ENCODE results near the gene NXPE4.
"Not testable (repeated sequence)": the region's sequence is repeated elsewhere in the genome, so short reads cannot be mapped to it uniquely, and the experiment has no call there.

The NXPE4 gene

DNA sequence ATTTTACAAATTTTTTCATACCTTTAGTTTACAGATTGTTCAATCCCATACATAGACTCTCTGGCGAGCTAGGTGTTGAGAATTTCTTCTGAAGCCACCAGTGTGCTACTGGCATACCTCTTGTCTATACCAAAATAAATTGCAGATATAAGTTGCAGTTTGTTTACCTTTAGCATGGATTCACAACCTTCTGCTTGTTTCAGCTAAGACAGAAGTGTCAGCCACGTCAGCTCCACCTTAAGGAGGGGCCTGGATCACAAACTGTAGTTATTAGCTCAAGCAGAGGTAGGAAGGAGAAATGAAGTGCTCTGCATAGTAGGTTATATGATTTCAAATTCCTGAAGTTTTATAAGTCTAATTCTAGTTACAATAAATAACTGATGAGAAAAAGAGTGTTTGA, at the start of gene NXPE4:
TSS of gene NXPE4 (minus strand) at position 216 of the 400 bp plus-strand sequence. CDS start 1,027 bp downstream, outside the sequence.
- Histone ChIP-seq H3K27ac (ENCODE audit: low read depth, low read length) (no peak within 1 kb of the TSS), H3K36me3 (ENCODE audit: control insufficient read depth, low read length) (no peaks in the 10 kb centered on the region), H3K9me3 (ENCODE audit: control insufficient read depth, insufficient read depth, low read length) (no peaks in the 10 kb centered on the region), H3K27me3 (ENCODE audit: control insufficient read depth, low read length) (no peaks in the 10 kb centered on the region), H4K20me1 (ENCODE audit: control insufficient read depth, insufficient read depth, low read depth, low read length) (no peaks in the 10 kb centered on the region), H3K4me1 (ENCODE audit: control insufficient read depth, low read length) (no peaks in the 10 kb centered on the region), H3K9me2 (replicated peaks; ENCODE audit: control insufficient read depth, low read length) (no peaks in the 10 kb centered on the region), H3F3A (ENCODE audit: control insufficient read depth, insufficient read depth) (no peaks in the 10 kb centered on the region), H3K4me2 (ENCODE audit: low read length) (no peak within 1 kb of the TSS), H3K79me2 (ENCODE audit: control insufficient read depth, low read length) (no peaks in the 10 kb centered on the region), H3K4me3 (ENCODE audit: low read length) (no peak within 1 kb of the TSS)
- TF ChIP-seq, protein P1, sequence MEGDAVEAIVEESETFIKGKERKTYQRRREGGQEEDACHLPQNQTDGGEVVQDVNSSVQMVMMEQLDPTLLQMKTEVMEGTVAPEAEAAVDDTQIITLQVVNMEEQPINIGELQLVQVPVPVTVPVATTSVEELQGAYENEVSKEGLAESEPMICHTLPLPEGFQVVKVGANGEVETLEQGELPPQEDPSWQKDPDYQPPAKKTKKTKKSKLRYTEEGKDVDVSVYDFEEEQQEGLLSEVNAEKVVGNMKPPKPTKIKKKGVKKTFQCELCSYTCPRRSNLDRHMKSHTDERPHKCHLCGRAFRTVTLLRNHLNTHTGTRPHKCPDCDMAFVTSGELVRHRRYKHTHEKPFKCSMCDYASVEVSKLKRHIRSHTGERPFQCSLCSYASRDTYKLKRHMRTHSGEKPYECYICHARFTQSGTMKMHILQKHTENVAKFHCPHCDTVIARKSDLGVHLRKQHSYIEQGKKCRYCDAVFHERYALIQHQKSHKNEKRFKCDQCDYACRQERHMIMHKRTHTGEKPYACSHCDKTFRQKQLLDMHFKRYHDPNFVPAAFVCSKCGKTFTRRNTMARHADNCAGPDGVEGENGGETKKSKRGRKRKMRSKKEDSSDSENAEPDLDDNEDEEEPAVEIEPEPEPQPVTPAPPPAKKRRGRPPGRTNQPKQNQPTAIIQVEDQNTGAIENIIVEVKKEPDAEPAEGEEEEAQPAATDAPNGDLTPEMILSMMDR (IDR thresholded peaks at IDR 0.05; ENCODE audit: low read depth, low read length, poor library complexity, severe bottlenecking), result no peak
- TF ChIP-seq EZH2phosphoT487 (IDR thresholded peaks at IDR 0.05; ENCODE audit: borderline replicate concordance, low read length), result no peak

DNA sequence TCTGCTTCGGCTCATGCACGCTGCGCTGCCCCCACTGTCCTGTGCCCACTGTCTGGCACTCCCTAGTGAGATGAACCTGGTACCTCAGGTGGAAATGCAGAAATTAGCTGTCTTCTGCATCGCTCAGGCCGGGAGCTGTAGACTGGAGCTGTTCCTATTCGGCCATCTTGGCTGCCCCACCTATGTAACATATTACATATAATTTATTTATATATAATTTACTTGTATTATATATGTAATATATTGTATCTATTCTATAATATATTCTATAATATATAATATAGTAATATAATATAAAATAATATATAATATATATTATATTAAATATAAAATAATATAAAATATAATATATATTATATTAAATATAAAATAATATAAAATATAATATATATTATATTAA, 43.9 kb upstream of the NXPE4 start:
- H3K9me3 ChIP-seq (ENCODE audit: control insufficient read depth, insufficient read depth, low read length); H3K79me2 ChIP-seq (ENCODE audit: control insufficient read depth, low read length); H3K27me3 ChIP-seq (ENCODE audit: control insufficient read depth, low read length); H3K4me1 ChIP-seq (ENCODE audit: control insufficient read depth, low read length); H3F3A ChIP-seq (ENCODE audit: control insufficient read depth, insufficient read depth); H3K9me2 ChIP-seq (replicated peaks; ENCODE audit: control insufficient read depth, low read length); H3K4me3 ChIP-seq (ENCODE audit: low read length); H3K4me2 ChIP-seq (ENCODE audit: low read length); H4K20me1 ChIP-seq (ENCODE audit: control insufficient read depth, insufficient read depth, low read depth, low read length); H3K27ac ChIP-seq (ENCODE audit: low read depth, low read length); H3K36me3 ChIP-seq (ENCODE audit: control insufficient read depth, low read length): not testable (repeated sequence)

DNA sequence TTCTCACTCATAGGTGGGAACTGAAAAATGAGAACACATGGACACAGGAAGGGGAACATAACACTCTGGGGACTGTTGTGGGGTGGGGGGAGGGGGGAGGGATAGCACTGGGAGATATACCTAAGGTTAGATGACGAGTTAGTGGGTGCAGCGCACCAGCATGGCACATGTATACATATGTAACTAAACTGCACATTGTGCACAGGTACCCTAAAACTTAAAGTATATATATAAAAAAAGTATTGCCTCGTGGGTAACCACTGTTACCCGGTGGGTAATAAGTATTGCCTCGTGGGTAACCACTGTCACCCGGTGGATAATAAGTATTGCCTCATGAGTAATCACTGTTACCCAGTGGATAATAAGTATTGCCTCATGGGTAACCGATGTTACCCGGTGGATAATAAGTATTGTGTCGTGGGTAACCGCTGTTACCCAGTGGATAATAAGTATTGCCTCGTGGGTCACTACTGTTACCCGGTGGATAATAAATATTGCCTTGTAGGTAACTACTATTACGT, 35.9 kb upstream of the NXPE4 start:
- not testable (repeated sequence) for H3K9me2 ChIP-seq (replicated peaks; ENCODE audit: control insufficient read depth, low read length); H3K79me2 ChIP-seq (ENCODE audit: control insufficient read depth, low read length); H3K4me2 ChIP-seq (ENCODE audit: low read length); H3K4me1 ChIP-seq (ENCODE audit: control insufficient read depth, low read length); H3K36me3 ChIP-seq (ENCODE audit: control insufficient read depth, low read length); H3K4me3 ChIP-seq (ENCODE audit: low read length); H4K20me1 ChIP-seq (ENCODE audit: control insufficient read depth, insufficient read depth, low read depth, low read length); H3F3A ChIP-seq (ENCODE audit: control insufficient read depth, insufficient read depth); H3K27ac ChIP-seq (ENCODE audit: low read depth, low read length); H3K9me3 ChIP-seq (ENCODE audit: control insufficient read depth, insufficient read depth, low read length); H3K27me3 ChIP-seq (ENCODE audit: control insufficient read depth, low read length)

DNA sequence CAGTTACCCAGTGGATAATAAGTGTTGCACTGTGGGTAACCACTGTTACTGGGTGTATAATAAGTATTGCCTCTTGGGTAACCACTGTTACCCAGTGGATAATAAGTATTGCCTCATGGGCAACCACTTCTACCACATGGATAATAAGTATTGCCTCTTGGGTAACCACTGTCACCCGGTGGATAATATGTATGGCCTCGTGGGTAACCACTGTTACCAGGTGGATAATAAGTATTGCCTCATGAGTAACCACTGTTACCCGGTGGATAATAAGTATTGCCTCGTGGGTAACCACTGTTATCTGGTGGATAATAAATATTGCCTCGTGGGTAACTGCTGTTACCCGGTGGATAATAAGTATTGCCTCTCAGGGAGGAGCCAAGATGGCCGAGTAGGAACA, 29.7 kb upstream of the NXPE4 start:
- Histone ChIP-seq H3K27me3 (ENCODE audit: control insufficient read depth, low read length) (no peaks in the 10 kb centered on the region), H3K4me1 (ENCODE audit: control insufficient read depth, low read length) (no peaks in the 10 kb centered on the region), H3K9me3 (ENCODE audit: control insufficient read depth, insufficient read depth, low read length) (peaks cover 40% of the 10 kb centered on the region; the same call in 1 of the 2 replicates), H3K36me3 (ENCODE audit: control insufficient read depth, low read length) (no peaks in the 10 kb centered on the region), H4K20me1 (ENCODE audit: control insufficient read depth, insufficient read depth, low read depth, low read length) (no peaks in the 10 kb centered on the region), H3K79me2 (ENCODE audit: control insufficient read depth, low read length) (no peaks in the 10 kb centered on the region), H3K9me2 (replicated peaks; ENCODE audit: control insufficient read depth, low read length) (no peaks in the 10 kb centered on the region), H3K27ac (ENCODE audit: low read depth, low read length) (no peak overlapping the region), H3K4me3 (ENCODE audit: low read length) (no peak overlapping the region), H3K4me2 (ENCODE audit: low read length) (no peak overlapping the region), H3F3A (ENCODE audit: control insufficient read depth, insufficient read depth) (no peaks in the 10 kb centered on the region)
- no peak for TF ChIP-seq EZH2phosphoT487 (IDR thresholded peaks at IDR 0.05; ENCODE audit: borderline replicate concordance, low read length)
- TF ChIP-seq, protein P1 (IDR thresholded peaks at IDR 0.05; ENCODE audit: low read depth, low read length, poor library complexity, severe bottlenecking), result no peak
